Activated CD4-positive, alpha-beta memory T cell treated with anti-CD3 and anti-CD28 coated beads, Interleukin-2, amount 10 ng/mL, durations not matched to agents 7 days and 5 days (primary cell): Measurements from ENCODE around the gene MKNK2. TPM values are rescaled to one million over a fixed set of nuclear protein-coding genes. Genes with fewer than 3 reads are reported as not detected.

ENCODE experiments used
- total RNA-seq, 2 experiments: library from RNA; stranded (reverse); gene quantifications; one replicate each; pipeline ENCODE4 v1.2.3, GENCODE V29; 2021

The MKNK2 gene
- total RNA-seq, 2 experiments from 2014 or later, result 239 to 253 TPM

Other genes starting within 250 kb of the MKNK2 start
- 10 to 100 TPM; 22.5 to 23.3 TPM for gene ATP8B3, start 239.0 kb downstream of the MKNK2 start, total RNA-seq
- 10 to 100 TPM; 46.5 to 47.5 TPM for gene REXO1, start 202.8 kb downstream of the MKNK2 start, total RNA-seq
- gene KLF16, start 187.7 kb downstream of the MKNK2 start, total RNA-seq, result 10 to 100 TPM; 24.6 to 25.7 TPM
- gene ABHD17A, start 165.7 kb downstream of the MKNK2 start, total RNA-seq, result 100 to 1,000 TPM; 255 to 259 TPM
- 10 to 100 TPM; 13.3 to 15.5 TPM for gene ADAT3, start 145.8 kb downstream of the MKNK2 start, total RNA-seq
- 10 to 100 TPM; 36.5 to 39.7 TPM for gene SCAMP4, start 145.8 kb downstream of the MKNK2 start, total RNA-seq
- gene CSNK1G2, start 110.1 kb downstream of the MKNK2 start, total RNA-seq, result 100 to 1,000 TPM; 130 to 132 TPM
- gene BTBD2, start 35.5 kb downstream of the MKNK2 start, total RNA-seq, result 10 to 100 TPM; 55.4 to 57.1 TPM
- 100 to 1,000 TPM; 242 to 251 TPM for gene MOB3A, start 45.1 kb upstream of the MKNK2 start, total RNA-seq
- gene IZUMO4, start 45.7 kb upstream of the MKNK2 start, total RNA-seq, result 10 to 100 TPM; 10.3 to 10.5 TPM
- 100 to 1,000 TPM; 104 to 105 TPM for gene AP3D1, start 100.3 kb upstream of the MKNK2 start, total RNA-seq
- gene DOT1L, start 112.7 kb upstream of the MKNK2 start, total RNA-seq, result 10 to 100 TPM; 55.7 to 57.1 TPM
- 10 to 100 TPM; 58.3 to 60.4 TPM for gene PLEKHJ1, start 185.1 kb upstream of the MKNK2 start, total RNA-seq
- gene SF3A2, start 185.6 kb upstream of the MKNK2 start, total RNA-seq, result 100 to 1,000 TPM; 137 to 145 TPM
- 1 to 10 TPM; 4.6 to 7.6 TPM for gene AMH, start 198.1 kb upstream of the MKNK2 start, total RNA-seq
- 1 to 10 TPM in 1 of 2 experiments, under 1 TPM in 1; 0.73 to 1.3 TPM for gene JSRP1, start 205.2 kb upstream of the MKNK2 start, total RNA-seq
- gene PEAK3, start 230.9 kb upstream of the MKNK2 start, total RNA-seq, result under 1 TPM; 0.70 to 0.88 TPM